K562 (cell line): Measurements from ENCODE around the gene IL31RA. TPM values are rescaled to one million over a fixed set of nuclear protein-coding genes. Genes with fewer than 3 reads are reported as not detected.

Experiments used
- ATAC-seq: fragments of 200-7000 bp; cut with Tn5 transposase; 3 replicates; pipeline ENCODE4 v1.9.1; 2020; ENCODE audit warnings: moderate library complexity
- Bru-seq: library from RNA; stranded (reverse); fragments of 400-500 nt; gene quantifications from one replicate; lab custom pipeline; 2021; lab: Mats Ljungman, UMichigan
- BruChase-seq, 2 experiments: library from RNA; stranded (reverse); fragments of 400-500 nt; gene quantifications; one replicate each; lab custom pipeline; 2021; lab: Mats Ljungman, UMichigan
- BruUV-seq: library from RNA; stranded (reverse); fragments of 400-500 nt; replicated peaks from 2 replicates; lab custom pipeline; 2021; lab: Mats Ljungman, UMichigan
- CTCF ChIA-PET: fragments of 300-600 bp; formaldehyde crosslinking; extraction: SDS; loops from one replicate; lab custom pipeline; 2021; ENCODE audit warnings: low intra/inter-chr PET ratio; lab: Yijun Ruan, JAX
- POLR2A ChIA-PET: fragments of 300-600, 350-650 bp; sonication (Branson Sonifier 250); formaldehyde crosslinking; extraction: SDS; loops from one replicate; lab custom pipeline; 2021; ENCODE audit warnings: antibody characterized with exemption, inconsistent platforms; lab: Yijun Ruan, JAX
- DNase-seq, 4 experiments: peaks; one replicate each; pipeline versions ENCODE4 v3.0.0 to v3.0.0-alpha.2; 2011 to 2018; ENCODE audit warnings: low spot score in 3 of 4, mixed read lengths in 3 of 4; ENCODE audit errors: extremely low read depth in 1 of 4
- FAIRE-seq: peaks from 2 replicates; lab custom pipeline; 2011; peaks lifted over from hg19 to GRCh38; lab: Jason Lieb, UNC
- H2AFZ ChIP-seq: 2 replicates; pipeline ENCODE4 v1.6.0; 2011; ENCODE audit warnings: low read depth, low read length, control low read depth, inconsistent platforms
- H3K27ac ChIP-seq: fragments of 200-600 bp; 3 replicates; pipeline ENCODE4 v1.8.0; 2011; ENCODE audit warnings: low read depth, mild to moderate bottlenecking, control low read depth, inconsistent platforms, low read length, moderate library complexity, mixed read lengths; ENCODE audit errors: extremely low read depth
- H3K27me3 ChIP-seq, 2 experiments: fragments of 300-600 bp in 1 of 2; 2 replicates in 1 of 2; 3 replicates in 1 of 2; pipeline versions ENCODE4 v1.6.0 to v1.8.0; 2011; ENCODE audit warnings: inconsistent platforms in 2 of 2, low read length in 2 of 2, mild to moderate bottlenecking in 1 of 2, mixed read lengths in 1 of 2, moderate library complexity in 1 of 2; ENCODE audit not compliant: control insufficient read depth in 2 of 2, insufficient read depth in 2 of 2
- H3K36me3 ChIP-seq: fragments of 300-600 bp; 3 replicates; pipeline ENCODE4 v1.8.0; 2011; ENCODE audit warnings: mild to moderate bottlenecking, low read length, inconsistent platforms; ENCODE audit not compliant: control insufficient read depth, insufficient read depth
- H3K4me1 ChIP-seq, 2 experiments: fragments of 200-600 bp in 1 of 2; replicated peaks in 1 of 2; 2 replicates in 1 of 2; 3 replicates in 1 of 2; pipeline versions ENCODE4 v1.5.1 to v1.8.0; 2011; ENCODE audit warnings: inconsistent platforms in 2 of 2, low read length in 2 of 2, mild to moderate bottlenecking in 1 of 2, mixed read lengths in 1 of 2, moderate library complexity in 1 of 2; ENCODE audit not compliant: control insufficient read depth in 2 of 2, insufficient read depth in 2 of 2
- H3K4me2 ChIP-seq: 2 replicates; pipeline ENCODE4 v1.6.1; 2011; ENCODE audit warnings: low read length, control low read depth, inconsistent platforms, mixed read lengths; ENCODE audit not compliant: insufficient read depth
- H3K4me3 ChIP-seq: fragments of 200-600 bp; sonication (generic), shearing (Covaris generic); 2 replicates; pipeline ENCODE4 v1.5.1; 2016; ENCODE audit warnings: control low read depth, inconsistent platforms
- H3K79me2 ChIP-seq: fragments of 200-600 bp; 3 replicates; pipeline ENCODE4 v1.8.0; 2011; ENCODE audit warnings: low read length, inconsistent platforms; ENCODE audit not compliant: control insufficient read depth, insufficient read depth
- H3K9ac ChIP-seq, 2 experiments: 2 replicates each; pipeline versions ENCODE4 v1.6.0 to v1.6.1; 2011; ENCODE audit warnings: low read depth in 2 of 2, low read length in 2 of 2, control low read depth in 1 of 2, inconsistent platforms in 1 of 2, mild to moderate bottlenecking in 1 of 2, mixed read lengths in 1 of 2; ENCODE audit not compliant: insufficient read depth in 1 of 2
- H3K9me1 ChIP-seq: one replicate; pipeline ENCODE4 v1.6.0; 2011; ENCODE audit warnings: inconsistent platforms, mild to moderate bottlenecking, low read length, moderate library complexity; ENCODE audit not compliant: control insufficient read depth, insufficient read depth
- H3K9me3 ChIP-seq: replicated peaks from 2 replicates; pipeline ENCODE4 v1.5.1; 2011; ENCODE audit warnings: low read depth, low read length, inconsistent platforms; ENCODE audit not compliant: control insufficient read depth, insufficient read depth
- H4K20me1 ChIP-seq: replicated peaks from 2 replicates; pipeline ENCODE4 v1.6.1; 2011; ENCODE audit warnings: low read length, inconsistent platforms, mixed read lengths; ENCODE audit not compliant: control insufficient read depth, insufficient read depth
- BCLAF1 ChIP-seq, 2 experiments: fragments of 450-650 bp in 1 of 2; IDR thresholded peaks; 2 replicates each; pipeline ENCODE4 v1.6.1; 2011 to 2017; ENCODE audit warnings: low read depth in 2 of 2, antibody characterized with exemption in 1 of 2, borderline replicate concordance in 1 of 2, low read length in 1 of 2, mild to moderate bottlenecking in 1 of 2, mixed read lengths in 1 of 2; ENCODE audit not compliant: control insufficient read depth in 1 of 2
- CEBPG ChIP-seq, 3 experiments: fragments of 200-800 bp in 1 of 3; sonication (Bioruptor generic) in 1 of 3; sonication (generic) in 1 of 3; formaldehyde crosslinking in 1 of 3; IDR thresholded peaks in 2 of 3; conservative IDR thresholded peaks in 1 of 3; 2 replicates each; pipeline versions ENCODE4 v1.6.1 to v1.8.0; 2016 to 2022; ENCODE audit warnings: missing compliant biosample characterization in 2 of 3, missing genetic modification characterization in 2 of 3, mild to moderate bottlenecking in 1 of 3, missing genetic modification reagents in 1 of 3
- FOSL1 ChIP-seq: fragments of 200-800 bp; sonication (Bioruptor generic); conservative IDR thresholded peaks from 2 replicates; pipeline ENCODE4 v1.6.1; 2016; ENCODE audit warnings: missing genetic modification characterization, missing compliant biosample characterization
- HDGF ChIP-seq: fragments of 450-650 bp; IDR thresholded peaks from 2 replicates; pipeline ENCODE4 v1.6.1; 2016
- HMGN3 ChIP-seq: IDR thresholded peaks from 2 replicates; pipeline ENCODE4 v1.6.1; 2011; ENCODE audit warnings: borderline replicate concordance, low read depth, mild to moderate bottlenecking, mixed read lengths, low read length; ENCODE audit not compliant: insufficient read length; ENCODE audit errors: extremely low read depth
- HNRNPH1 ChIP-seq: fragments of 200-400 bp; formaldehyde crosslinking; optimal IDR thresholded peaks from 2 replicates; pipeline ENCODE3; 2017; ENCODE audit warnings: low read depth, mild to moderate bottlenecking, low read length, moderate library complexity
- NFXL1 ChIP-seq: fragments of 450-650 bp; formaldehyde crosslinking; IDR thresholded peaks from 2 replicates; pipeline ENCODE4 v1.4.0; 2021; ENCODE audit warnings: mild to moderate bottlenecking
- PCBP1 ChIP-seq: fragments of 200-400 bp; formaldehyde crosslinking; IDR thresholded peaks from 2 replicates; pipeline ENCODE4 v1.6.1; 2018; ENCODE audit warnings: mild to moderate bottlenecking, low read depth, low read length; ENCODE audit not compliant: poor library complexity, severe bottlenecking
- PRMT5 ChIP-seq: sonication (generic); formaldehyde crosslinking; IDR thresholded peaks from 2 replicates; pipeline ENCODE4 v1.5.0; 2020; ENCODE audit warnings: missing genetic modification reagents
- PTRF ChIP-seq: fragments of 450-650 bp; IDR thresholded peaks from 2 replicates; pipeline ENCODE4 v1.6.1; 2016; ENCODE audit warnings: mild to moderate bottlenecking, missing genetic modification characterization, missing compliant biosample characterization
- SETDB1 ChIP-seq: IDR thresholded peaks from one replicate; pipeline ENCODE4 v1.6.1; 2012; ENCODE audit warnings: low read length, control low read depth, inconsistent platforms
- SMARCB1 ChIP-seq: IDR thresholded peaks from 2 replicates; pipeline ENCODE4 v1.6.1; 2011; ENCODE audit warnings: improper control_type of control experiment, low read depth; ENCODE audit not compliant: insufficient read length
- SP1 ChIP-seq: sonication (generic); formaldehyde crosslinking; IDR thresholded peaks from 2 replicates; pipeline ENCODE4 v1.8.1; 2022; ENCODE audit warnings: mild to moderate bottlenecking, missing genetic modification reagents
- ZEB2 ChIP-seq: fragments of 450-650 bp; IDR thresholded peaks from 2 replicates; pipeline ENCODE4 v1.6.1; 2016
- WGBS: fragments of 100-300 bp; shearing (Covaris generic); methylation state at CpG from one replicate; pipeline ENCODE4 v1.1.6; 2016; ENCODE audit warnings: low coverage, mixed read lengths; ENCODE audit not compliant: insufficient coverage; ENCODE audit errors: missing lambda C conversion rate; 5-methylcytosine and 5-hydroxymethylcytosine counted together
- in situ Hi-C: fragments of 300-500 bp; cut with MboI; formaldehyde crosslinking; loops from 4 replicates; pipeline ENCODE4 v1.15.0; 2018; ENCODE audit warnings: inconsistent platforms, mixed read lengths
- intact Hi-C: fragments of 100-400 bp; cut with micrococcal nuclease; formaldehyde crosslinking; loops from 2 replicates; pipeline ENCODE4 v1.14.2; 2022
- long read RNA-seq, 3 experiments: library from polyadenylated mRNA in 2 of 3; library from RNA in 1 of 3; unstranded in 2 of 3; stranded (forward) in 1 of 3; transcript quantifications; one replicate each; pipeline ENCODE4 v2.0.0, GENCODE V29; 2019 to 2022
- polyA minus RNA-seq, 3 experiments: library from RNA; depleted of rRNA, polyadenylated mRNA; stranded (reverse); fragments of >200 nt; gene quantifications; 2 replicates each; pipeline ENCODE4 v1.2.3, GENCODE V29; 2011
- polyA plus RNA-seq, 8 experiments: library from polyadenylated mRNA; depleted of rRNA in 4 of 8; stranded (reverse) in 5 of 8; unstranded in 3 of 8; fragments of >200 nt; fragmentation: Nextera tagmentation in 2 of 8; fragmentation: Illumina TruSeq in 1 of 8; extraction: Ambion mirVana in 2 of 8; extraction: Trizol in 1 of 8; gene quantifications; 2 replicates each; pipeline versions ENCODE4 v1.2.1 to v1.2.3, GENCODE V29; 2011 to 2014; ENCODE audit warnings: inconsistent platforms in 1 of 8, missing spikeins in 1 of 8
- total RNA-seq, 7 experiments: library from RNA; depleted of rRNA in 6 of 7; stranded (reverse); fragments of >200 nt in 6 of 7; fragmentation: Illumina TruSeq in 2 of 7; extraction: Trizol in 2 of 7; gene quantifications; 2 replicates each; pipeline versions ENCODE4 v1.2.1 to v1.2.3, GENCODE V29; 2011 to 2021; ENCODE audit warnings: low replicate concordance in 1 of 7

The IL31RA gene
- total RNA-seq (2011; cell fraction: chromatin; rRNA removed; ENCODE audit: low replicate concordance): not detected in 2 replicates
- not detected in 2 replicates for total RNA-seq (2011; cell fraction: nucleolus; rRNA removed)
- total RNA-seq (2011; cell fraction: nucleoplasm; rRNA removed): not detected in 2 replicates
- total RNA-seq (2014; rRNA removed) (not detected in 2 replicates), total RNA-seq (2014; rRNA removed; fragmentation: Illumina TruSeq; extraction: Trizol) (not detected in 2 replicates), total RNA-seq (2015; rRNA removed; fragmentation: Illumina TruSeq; extraction: Trizol) (not detected in 2 replicates), total RNA-seq (2021) (not detected in 2 replicates), polyA plus RNA-seq (2011; rRNA removed) (not detected in 2 replicates), polyA plus RNA-seq (2014; fragmentation: Illumina TruSeq; extraction: Trizol) (not detected in 2 replicates), polyA plus RNA-seq (2014; fragmentation: Nextera tagmentation; extraction: Ambion mirVana) (not detected), polyA plus RNA-seq (2014; rRNA removed) (not detected in 2 replicates), polyA minus RNA-seq (2011; rRNA and poly(A)+ RNA removed) (not detected in 2 replicates), Bru-seq, nascent RNA (not detected), BruChase-seq, experiment 1, labeled RNA remaining after a 2-hour chase (percentile 3 among the genes with signal in this experiment), BruChase-seq, experiment 2, labeled RNA remaining after a 6-hour chase (not detected)
- not detected in 2 replicates for polyA plus RNA-seq (2011; cell fraction: cytosol; rRNA removed)
- not detected in 2 replicates for polyA plus RNA-seq (2011; cell fraction: nucleus; rRNA removed)
- 0.06 TPM in 1 of 2 replicates, not detected in the other for polyA plus RNA-seq (2012)
- not detected in 2 replicates for polyA minus RNA-seq (2011; cell fraction: cytosol; rRNA and poly(A)+ RNA removed)
- not detected in 2 replicates for polyA minus RNA-seq (2011; cell fraction: nucleus; rRNA and poly(A)+ RNA removed)
- long read RNA-seq, experiment 1: 0 reads
- long read RNA-seq, experiment 2: 0 reads
- long read RNA-seq, experiment 3: 0 reads

GRCh38 chr5:55850839-55851674 is at the start of gene IL31RA:
IL31RA (plus strand) TSS chr5:55851357; CDS start chr5:55851571, 214 bp downstream.
- Histone ChIP-seq H3K79me2 (no peaks in the 10 kb centered on the region), H3K36me3 (no peaks in the 10 kb centered on the region), H3K27me3 (peaks cover 0 to 7% of the 10 kb centered on the region in 2 experiments; a peak in 3 of 5 replicates), H3K4me1 (no peaks in the 10 kb centered on the region), H3K9me1 (no peaks in the 10 kb centered on the region), H2AFZ (no peak within 1 kb of the TSS), H3K27ac (no peak within 1 kb of the TSS), H3K9me3 (no peaks in the 10 kb centered on the region), H4K20me1 (no peaks in the 10 kb centered on the region), H3K9ac (no peak within 1 kb of the TSS), H3K4me3 (no peak within 1 kb of the TSS), H3K4me2 (no peak within 1 kb of the TSS)
- intact Hi-C loops: no loop called here
- ATAC-seq (no peak), DNase-seq (no peak), FAIRE-seq (no peak)
- BruUV-seq: no TSS peak
- ChIA-PET CTCF (no interaction called here), POLR2A (no interaction called here)
- in situ Hi-C loops: no loop called here
- 2% methylated on average over 4 of the region's 10 CpGs for WGBS
- TF ChIP-seq NFXL1 (CRISPR knock-in tag) (no peak), SETDB1 (no peak), PCBP1 (no peak), HMGN3 (no peak), HNRNPH1 (no peak), SMARCB1 (no peak), BCLAF1 (IDR thresholded peaks at IDR 0.05; ENCODE audit: borderline replicate concordance in 1 of 2, control insufficient read depth in 1 of 2, low read depth in 2 of 2, low read length in 1 of 2) (no peak), HDGF (no peak), CEBPG (CRISPR knock-in tag; IDR thresholded peaks at IDR 0.05) (no peak), CEBPG (tag; conservative IDR thresholded peaks at IDR 0.05 in 1 of 2, IDR thresholded peaks at IDR 0.05 in 1 of 2) (peak; percentile 45 to 69; a peak in 3 of 4 replicates), SP1 (CRISPR knock-in tag) (no peak), FOSL1 (tag) (peak; percentile 62), PRMT5 (no peak), PTRF (tag) (no peak), ZEB2 (no peak)
